NCI-H2196 (cell line): ENCODE data around the gene ACTL8.

Experiments
- DNase-seq: peaks from one replicate; lab custom pipeline; 2025; ENCODE audit not compliant: unreplicated experiment; lab: John Stamatoyannopoulos, UW

The ACTL8 gene, protein sequence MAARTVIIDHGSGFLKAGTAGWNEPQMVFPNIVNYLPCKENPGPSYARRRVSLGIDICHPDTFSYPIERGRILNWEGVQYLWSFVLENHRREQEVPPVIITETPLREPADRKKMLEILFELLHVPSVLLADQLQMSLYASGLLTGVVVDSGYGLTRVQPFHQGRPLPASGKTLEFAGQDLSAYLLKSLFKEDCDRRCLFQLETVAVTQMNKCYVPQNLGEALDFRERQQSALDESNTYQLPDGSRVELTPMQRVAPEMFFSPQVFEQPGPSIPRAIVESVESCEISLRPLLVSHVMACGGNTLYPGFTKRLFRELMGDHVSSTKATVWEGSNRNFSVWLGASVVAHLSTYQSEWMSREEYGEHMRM

DNA sequence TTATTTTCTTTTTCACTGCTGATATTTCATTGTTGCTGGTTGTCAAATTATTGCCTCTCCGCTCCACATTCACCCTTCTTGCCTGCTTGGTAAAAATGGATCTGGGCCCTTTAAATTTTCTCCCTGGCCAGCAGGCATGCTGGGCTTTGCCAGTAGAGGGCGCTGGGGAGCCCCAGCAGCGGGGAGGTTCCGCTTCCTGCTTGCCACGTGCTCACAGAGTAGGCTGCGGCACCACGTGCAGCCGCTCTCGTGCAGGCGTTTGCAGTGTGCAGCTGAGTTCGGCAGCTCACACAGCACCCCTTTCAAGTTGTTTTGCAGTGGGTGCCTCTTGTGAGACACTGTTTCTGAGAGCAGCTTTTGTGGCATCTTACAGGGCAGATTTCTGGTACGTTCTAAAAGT, at the start of gene ACTL8:
Gene ACTL8 (plus strand): TSS at position 214 of the 400 bp plus-strand sequence. CDS start 67,676 bp downstream, outside the sequence.
- DNase-seq, result no peak

DNA sequence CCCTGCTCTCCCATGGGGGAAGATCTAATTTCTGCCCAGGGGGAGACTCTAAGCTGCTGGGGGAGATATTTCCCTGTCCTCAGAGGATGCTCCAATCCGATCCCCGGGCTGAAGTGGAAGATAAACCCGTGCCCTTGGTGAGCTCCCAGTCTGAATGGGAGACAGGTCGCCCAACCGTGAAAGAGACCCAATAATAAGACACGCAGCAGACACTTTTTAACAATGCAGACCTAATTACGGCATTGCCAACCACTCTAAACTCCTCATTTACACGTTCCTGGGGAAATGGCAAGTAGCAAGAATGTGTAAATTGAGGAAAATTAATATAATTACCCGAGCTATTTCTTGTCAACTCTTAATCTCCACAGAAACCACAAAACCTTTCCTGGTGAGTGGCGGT, 48.7 kb upstream of the ACTL8 start:
- no peak for DNase-seq

DNA sequence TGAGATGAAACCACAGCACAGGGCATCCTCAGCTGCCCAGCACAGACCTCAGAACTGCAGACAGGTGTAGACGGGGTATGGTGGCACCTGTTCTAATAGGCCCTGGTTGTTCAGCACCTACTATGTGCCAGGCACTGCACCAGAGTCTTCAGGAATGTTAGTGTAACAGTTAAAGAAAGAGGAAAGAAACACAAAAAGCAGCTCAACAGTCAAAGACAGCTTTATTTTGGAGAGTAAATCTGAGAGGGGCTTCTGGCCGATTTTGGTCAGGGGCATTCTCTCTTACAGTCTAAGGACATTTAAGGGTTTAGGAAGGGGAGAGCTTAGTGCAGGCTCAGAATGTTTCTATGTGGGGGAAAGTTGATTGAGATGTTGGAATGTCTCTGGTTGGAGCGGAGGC, 45.2 kb upstream of the ACTL8 start:
- DNase-seq, result no peak

DNA sequence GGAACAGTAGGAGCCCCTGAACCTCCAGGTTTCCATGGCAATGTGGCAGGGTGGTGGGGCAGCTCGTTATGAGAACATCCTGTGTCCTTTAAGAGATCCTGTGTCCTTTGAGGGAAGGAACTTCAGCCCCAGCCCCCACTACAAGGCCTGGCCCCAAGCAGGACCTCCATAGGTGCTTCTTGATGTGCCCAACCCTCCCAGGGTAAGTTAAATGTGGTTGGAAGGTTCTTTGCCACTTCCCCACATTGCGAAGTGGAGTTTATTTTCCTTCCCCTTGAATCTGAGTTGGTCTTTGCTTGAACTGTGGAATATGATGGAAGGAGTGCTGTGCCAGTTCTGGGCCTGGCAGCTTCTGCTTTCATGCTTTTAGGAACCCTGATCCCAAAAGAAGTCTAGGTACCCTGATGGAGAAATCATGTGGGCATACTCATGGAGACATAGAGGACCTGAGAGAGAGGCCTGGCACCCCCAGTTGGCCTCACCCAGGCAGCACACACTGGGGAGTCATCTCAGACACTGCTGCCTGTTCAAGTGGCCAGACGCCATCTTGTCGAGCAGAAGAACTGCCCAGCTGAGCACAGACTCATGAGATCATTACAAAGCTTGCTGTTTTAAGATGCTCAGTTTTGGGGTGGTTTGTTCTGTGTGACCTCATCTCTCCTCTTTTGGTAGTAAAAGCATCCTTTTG, 44.1 kb upstream of the ACTL8 start:
- DNase-seq, result no peak

DNA sequence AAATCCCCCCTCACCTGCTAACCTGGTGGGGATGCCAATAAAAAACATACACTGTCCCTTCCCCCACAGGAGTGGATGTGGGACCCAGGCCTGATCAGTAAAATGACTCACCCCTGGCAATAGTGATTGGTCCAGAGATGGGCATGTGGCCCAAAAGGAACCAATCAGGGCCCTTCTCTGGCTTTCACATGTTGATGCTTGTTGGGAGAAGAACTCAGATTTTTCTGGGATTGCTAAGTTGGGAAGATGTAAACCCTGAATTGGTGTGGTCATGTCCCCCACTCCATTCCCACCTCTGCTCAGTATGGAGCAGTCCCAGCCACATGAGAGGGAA, 43.6 kb upstream of the ACTL8 start:
- no peak for DNase-seq

DNA sequence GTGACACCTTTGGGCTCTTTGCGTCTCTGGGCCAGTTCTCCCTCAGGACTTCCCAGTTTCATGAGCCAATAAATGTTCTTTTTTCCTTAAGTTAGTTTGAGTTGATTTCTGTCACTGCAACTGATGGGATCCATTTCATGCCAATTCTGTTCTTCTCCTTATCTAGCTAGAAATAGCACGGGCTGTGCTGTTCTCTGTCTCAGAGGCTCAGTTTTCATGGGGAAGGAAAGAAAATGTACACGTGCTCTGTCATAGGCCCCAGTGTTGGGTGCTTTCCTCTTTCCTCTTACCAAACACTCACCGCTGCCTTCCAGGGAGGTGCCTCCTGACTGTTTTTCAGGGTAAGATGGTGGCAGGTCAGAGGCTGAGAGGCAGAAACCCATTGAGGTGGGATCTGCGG, 43.2 kb upstream of the ACTL8 start:
- no peak for DNase-seq

DNA sequence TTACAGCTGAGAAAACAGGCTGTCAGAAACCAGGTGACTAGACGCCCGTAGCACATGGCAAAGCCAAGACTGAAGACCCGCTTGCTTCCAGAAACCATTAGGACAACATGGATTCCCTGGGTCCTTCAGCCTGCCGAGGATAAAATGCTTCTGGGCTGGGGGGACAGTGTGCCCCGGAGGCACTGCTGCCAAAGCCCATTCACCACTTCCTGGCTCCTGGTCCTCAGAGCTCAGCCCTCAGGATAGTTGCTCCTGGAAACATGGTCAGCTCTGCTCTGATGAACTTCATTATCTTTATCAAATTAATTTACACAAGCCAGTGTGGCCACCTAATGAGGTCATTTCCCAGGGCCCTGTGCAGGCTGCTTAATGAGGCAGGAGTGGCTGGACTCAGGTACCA, 41.1 kb upstream of the ACTL8 start:
- DNase-seq, result no peak

DNA sequence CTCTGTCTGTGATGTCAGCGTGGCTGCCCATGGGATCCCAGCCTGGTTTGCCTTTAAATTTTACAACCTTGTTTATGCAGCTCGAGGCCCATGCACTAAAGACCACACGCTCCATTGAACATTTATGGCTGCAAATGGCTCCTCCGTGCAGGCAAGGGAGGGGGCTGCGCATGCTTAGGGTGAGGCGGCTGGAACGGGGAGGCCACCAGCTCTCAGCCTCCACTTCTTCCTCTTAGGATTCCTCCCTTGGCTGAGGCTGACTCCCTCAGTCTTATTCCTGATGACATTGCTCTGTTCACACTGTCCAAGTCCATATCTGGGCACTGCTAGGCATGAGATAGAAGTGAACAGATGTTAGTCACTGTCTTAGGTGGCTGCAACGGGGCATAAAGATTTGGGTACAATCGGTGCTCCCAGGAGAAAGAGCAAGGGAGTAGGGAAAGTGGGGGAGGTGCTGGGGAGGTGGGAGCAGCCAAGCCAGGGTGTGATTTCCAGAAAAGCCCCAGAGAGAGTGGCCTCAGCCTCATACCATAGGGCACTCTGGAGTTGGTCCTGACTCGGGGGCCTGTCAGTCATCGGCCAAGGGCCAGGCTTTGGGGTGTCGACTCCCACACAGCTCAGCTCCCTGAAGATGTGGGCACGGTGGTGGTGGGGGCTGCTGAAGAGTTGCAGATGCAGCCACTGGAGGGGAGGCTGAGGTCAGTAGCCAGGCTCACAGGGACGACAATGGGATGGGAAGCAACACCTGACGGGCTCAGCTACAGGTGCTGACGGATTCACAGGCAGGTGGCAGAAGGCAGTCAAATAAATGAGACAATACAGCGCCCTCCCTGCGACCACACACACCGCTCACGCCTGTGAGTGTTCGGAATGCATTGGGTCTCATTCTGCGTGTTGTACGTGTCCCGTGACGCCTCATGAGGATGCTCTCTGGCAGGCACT, 37.3 kb upstream of the ACTL8 start:
- no peak for DNase-seq

DNA sequence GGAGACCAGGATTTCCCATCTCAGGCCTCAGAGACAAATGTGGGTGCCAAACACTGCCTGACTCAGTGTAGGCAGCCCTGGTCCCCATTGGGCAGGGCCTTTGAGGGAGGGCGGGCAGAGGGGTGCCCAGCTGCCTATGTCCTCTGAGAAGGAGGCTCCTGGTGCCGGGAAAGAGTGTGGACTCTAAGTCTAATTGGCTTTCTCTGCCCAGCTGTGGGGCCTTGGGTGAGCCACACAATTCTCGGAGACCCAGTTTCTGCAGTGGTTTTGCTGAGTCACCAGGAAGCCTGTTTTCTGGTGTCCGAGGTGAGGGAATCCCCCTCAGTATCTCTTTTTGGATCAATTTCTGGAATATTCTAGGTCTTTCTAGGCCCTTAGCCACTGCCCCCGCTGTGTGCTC, 35.3 kb upstream of the ACTL8 start:
- DNase-seq, result no peak

DNA sequence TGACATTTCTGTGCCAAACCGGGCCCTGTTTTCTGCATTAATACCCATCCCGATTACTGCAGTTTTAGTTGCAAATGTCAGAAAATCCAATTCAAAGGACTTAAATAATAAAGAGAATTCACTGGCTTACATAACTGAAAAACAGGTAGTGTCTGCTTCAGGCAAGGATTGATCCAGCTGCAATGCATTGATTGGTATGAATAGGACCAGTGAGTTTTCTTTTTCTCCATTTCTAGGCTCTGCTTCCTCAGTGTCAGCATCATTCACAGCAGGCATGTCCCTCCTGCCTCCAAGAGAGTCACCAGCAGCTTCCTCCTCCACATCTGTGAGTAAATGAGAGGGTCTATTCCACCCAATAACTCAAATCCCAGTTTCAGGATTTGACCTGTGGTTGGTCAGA, 33.7 kb upstream of the ACTL8 start:
- DNase-seq, result no peak

DNA sequence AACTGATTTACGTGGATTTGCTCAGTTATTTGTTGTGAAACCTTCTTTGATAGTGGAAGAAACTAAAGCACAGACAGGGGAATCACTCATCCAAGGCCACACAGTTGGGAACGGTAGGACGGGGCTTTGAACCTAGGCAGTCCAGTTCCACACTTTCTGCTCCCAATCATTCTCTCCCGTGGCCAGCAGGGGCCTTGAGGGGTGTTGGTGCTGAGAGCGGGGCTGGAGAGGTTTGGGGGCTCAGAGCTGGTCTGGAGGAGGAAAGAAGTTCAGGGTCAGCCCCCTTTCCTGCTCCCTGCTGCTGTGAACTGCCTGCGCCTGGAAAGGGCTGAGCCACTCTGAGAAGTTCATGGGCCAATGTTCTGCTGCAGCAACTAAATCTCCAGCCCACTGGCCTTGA, 31.4 kb upstream of the ACTL8 start:
- no peak for DNase-seq

DNA sequence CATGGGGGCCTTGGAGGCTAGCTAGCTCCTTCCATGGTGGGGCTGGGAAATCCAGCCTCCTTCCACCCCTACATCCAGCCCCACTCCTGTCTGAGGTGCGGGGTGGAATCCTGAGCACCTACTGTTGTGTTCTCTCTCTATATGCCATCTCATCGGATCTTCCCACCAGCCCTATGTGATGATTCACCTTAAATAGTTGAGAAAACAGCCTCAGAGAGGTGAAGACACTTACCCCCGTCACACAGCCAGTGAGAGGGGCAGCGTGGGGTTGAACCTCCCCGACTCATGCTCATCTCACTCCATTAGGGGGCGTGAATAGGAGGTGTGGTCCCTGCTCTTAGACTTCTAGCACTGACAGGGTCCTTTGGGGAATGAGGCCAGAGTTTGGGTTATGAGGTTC, 31.0 kb upstream of the ACTL8 start:
- DNase-seq, result no peak

DNA sequence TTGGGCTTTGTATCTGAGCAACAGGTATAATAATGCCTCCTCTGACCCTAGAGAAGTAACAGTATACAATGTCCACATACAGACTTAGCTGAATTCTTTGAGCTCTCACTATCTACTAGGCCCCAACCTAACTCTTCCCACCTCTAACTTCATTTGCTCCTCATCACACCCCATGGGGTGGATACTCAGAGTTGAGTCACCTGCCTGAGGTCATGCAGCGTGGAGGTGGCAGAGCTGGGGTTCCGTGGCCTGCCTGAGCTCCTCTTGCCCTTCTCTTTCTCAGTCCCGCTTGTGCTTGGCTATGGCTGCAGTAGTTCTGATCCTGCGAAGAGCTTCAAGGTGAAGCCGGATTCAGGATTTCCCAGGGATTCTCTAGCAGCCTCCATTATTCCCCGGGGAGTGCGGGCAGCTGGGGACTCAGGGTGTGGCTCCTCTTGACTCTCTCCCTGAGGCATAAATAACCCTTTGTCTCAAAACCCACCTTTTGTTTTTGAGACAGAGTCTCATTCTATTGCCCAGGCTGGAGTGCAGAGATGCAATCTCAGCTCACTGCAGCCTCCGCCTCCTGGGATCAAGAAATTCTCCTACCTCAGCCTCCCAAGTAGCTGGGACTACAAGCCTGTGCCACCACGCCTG, 29.9 kb upstream of the ACTL8 start:
- no peak for DNase-seq

DNA sequence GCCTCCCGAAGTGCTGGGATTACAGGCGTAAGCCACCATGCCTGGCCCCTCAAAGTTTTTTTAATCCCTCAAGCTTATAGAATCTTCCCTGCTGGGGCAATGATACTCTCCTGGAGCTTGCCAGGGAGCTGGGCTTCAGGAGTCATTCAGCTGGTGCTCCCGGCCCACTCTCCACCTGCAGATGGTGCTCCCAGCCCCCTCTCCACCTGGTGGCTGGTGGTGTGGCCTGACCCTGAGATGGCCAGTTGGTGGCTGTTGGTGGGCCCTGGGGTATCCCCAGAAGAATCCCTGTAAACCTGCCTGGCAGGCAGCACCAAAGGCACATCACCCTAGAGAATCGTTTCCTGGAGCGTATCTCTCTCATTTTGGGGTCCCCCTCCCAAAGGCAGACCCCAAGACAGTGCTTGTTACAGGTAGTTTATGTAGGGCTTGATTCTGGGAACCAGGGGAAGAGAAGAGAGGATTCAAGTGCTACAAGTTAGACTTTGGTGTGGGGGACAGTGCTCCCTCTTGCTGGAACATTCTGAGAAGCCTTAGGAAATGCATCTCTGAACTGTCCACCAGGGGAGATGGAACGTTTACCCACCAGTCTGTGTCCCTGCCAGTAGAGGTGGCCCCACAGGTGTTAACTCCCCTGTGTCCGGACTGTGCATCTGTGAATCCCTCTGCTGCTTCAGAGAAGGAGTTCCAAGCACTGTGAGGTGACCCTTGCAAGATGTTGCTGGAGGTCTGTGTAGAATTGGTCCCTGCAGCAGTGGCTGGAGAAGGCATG, 29.1 kb upstream of the ACTL8 start:
- DNase-seq, result no peak

DNA sequence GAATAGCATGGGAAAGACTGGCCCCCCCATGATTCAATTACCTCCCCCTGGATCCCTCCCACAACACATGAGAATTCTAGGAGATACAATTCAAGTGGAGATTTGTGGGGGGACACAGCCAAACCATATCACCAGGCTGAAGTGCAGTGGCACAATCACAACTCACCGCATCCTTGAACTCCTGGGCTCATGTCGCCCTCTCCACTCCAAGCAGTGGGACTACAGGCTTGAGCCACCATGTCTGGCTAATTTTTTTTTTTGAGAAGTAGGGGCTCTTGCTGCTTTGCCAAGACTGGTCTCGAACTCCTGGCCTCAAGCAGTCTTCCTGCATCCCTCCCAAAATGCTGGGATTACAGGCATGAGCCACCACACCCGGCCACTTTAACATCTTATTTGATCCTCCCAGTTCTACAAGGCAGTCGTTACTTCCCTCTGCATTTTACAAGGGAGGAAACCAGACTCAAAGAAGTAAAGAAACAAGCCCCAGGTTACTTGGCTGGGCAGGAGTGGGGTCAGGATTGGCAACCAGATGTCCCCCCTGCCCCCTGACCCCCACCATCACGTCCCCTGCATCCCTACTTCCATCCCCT, 26.9 kb upstream of the ACTL8 start:
- no peak for DNase-seq

DNA sequence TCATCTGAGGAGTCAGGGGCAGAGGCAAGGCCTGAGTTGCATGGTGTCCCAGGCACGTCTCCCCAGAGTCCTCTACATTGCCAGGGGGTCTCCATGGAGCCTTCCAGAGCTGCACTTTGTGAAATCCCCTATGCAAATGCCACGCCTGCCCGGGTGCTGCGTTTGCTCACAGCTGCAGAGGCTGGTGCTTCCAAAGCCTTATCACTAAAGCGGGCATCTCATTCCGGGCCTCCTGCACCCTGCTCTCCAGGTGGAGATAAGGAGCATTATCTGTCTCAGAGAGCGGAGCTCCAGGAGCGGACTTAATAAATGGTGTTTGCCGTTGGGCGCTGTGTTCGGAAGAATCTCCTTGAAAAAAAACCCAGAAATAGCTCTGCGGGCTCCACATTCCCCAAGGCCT, 25.9 kb upstream of the ACTL8 start:
- no peak for DNase-seq

DNA sequence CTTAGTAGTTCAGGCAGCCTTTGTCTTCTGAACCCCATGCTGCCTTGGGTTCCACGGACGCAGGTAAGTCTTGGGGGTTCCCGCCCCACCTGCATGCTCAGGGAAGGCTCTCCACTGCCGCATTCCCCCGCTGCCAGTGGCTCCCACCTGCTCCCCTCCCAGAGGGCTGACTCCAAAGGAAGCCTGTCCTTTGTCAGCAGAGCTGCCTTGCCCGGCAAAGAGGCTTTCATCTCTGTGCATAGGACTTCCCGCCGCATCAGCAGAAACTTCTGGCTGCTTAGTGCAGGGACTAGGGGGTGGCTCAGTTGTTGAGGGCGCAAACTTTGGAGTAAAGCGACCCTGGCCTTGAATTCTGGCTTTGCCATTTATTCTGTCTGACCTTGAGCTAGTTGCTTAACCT, 25.2 kb upstream of the ACTL8 start:
- no peak for DNase-seq

DNA sequence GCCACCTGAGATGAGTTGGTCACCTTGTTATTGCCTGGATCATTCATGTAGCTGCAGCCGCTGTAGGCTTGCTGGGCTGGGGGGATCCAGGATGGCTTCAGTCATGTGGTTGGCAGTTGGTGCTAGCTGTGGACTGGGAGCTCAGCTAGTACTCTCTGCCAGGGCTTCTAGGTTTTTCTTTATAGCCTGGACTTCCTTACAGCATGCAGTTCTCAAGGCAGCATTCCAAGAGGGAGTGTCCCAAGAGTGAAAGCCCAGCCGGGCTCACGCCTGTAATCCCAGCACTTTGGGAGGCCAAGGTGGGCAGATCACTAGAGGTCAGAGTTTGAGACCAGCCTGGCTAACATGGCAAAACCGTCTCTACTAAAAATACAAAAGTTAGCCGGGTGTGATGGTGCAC, 23.7 kb upstream of the ACTL8 start:
- DNase-seq, result no peak

DNA sequence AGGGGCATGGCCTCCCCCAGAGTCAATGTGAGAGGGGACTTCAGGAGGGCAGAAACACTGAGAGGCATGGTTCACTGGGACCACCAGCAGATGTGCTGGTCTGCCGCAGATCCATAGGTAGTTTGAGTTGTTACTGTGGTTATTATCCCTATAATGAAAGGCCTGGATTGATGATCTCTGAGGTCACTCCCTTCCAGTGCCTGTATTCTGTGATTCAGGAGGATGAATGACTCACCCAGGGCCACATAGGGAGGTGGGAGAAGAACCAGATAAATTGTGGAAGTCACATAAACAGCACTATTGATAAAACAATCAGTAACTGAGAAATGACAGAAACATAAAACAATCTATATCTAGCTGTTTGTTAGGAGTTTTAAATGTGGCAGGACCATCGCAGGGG, 22.7 kb upstream of the ACTL8 start:
- no peak for DNase-seq

DNA sequence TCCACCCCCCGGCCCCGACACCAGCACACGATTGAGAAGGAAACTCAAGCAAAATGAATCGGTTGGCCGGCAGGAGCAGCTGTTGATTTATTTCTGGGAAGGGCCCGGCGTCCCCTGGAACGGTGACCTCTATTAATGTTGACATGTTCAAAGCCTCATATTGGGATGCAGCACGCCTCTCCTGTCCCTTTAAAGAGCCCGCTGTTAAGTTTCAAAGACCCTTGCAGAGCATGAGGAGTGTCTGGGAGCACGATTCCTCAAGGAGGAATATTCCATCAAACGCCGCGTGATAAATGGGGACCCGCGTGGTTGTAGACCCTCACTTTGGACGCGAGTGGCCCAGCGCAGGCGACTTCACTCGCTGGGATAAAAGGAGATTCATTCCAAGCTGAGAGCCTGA, 21.5 kb upstream of the ACTL8 start:
- DNase-seq, result no peak
